Measurements from ENCODE around the gene KANSL1L.

GRCh38 chr2:209973328-209973727 is 197.9 kb downstream of the KANSL1L start:
- no peak for TF ChIP-seq CTCF (IDR thresholded peaks at IDR 0.05; ENCODE audit: low read length)
- TF ChIP-seq EZH2phosphoT487 (IDR thresholded peaks at IDR 0.05; ENCODE audit: low read length) = no peak

All from MM.1S (cell line).